Fibroblast of pulmonary artery (primary cell): ENCODE data around the gene ZNF362.

Experiments used
- DNase-seq: peaks from one replicate; pipeline ENCODE4 v3.0.0-alpha.2; 2010; ENCODE audit warnings: low read depth
- H3K4me3 ChIP-seq: replicated peaks from 2 replicates; pipeline ENCODE4 v1.5.1; 2011; ENCODE audit warnings: low read depth, mild to moderate bottlenecking, control low read depth, low read length, moderate library complexity
- CTCF ChIP-seq: IDR thresholded peaks from 2 replicates; pipeline ENCODE4 v1.5.1; 2011; ENCODE audit warnings: mild to moderate bottlenecking, control low read depth, low read length, inconsistent platforms; ENCODE audit errors: missing control alignments

Gene ZNF362, protein sequence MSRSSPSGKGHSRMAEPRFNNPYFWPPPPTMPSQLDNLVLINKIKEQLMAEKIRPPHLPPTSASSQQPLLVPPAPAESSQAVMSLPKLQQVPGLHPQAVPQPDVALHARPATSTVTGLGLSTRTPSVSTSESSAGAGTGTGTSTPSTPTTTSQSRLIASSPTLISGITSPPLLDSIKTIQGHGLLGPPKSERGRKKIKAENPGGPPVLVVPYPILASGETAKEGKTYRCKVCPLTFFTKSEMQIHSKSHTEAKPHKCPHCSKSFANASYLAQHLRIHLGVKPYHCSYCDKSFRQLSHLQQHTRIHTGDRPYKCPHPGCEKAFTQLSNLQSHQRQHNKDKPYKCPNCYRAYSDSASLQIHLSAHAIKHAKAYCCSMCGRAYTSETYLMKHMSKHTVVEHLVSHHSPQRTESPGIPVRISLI

GRCh38 chr1:33256471-33257206, at the start of gene ZNF362:
TSS of gene ZNF362 (plus strand) at chr1:33256492. CDS start at chr1:33270575, 14,083 bp downstream.
- peak within 1 kb of the TSS; percentile 82 for H3K4me3 ChIP-seq
- DNase-seq, result peak; percentile 73
- no peak for TF ChIP-seq CTCF

DNA sequence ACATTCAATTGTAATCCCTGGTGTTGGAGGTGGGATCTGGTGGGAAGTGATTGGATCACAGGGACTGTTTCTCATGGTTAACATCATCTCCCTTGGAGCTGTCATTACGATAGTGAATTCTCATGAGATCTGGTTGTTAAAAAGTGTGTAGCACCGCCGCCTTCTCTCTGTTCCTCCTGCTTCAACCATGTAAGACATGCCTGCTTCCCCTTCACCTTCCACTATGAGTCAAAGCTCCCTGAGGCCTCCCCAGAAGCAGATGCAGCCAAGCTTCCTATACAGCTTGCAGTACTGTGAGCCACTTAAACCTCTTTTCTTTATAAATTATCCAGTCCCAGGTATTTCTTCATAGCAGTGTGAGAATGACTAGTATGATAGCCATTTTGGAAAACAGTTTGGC, 44.3 kb upstream of the ZNF362 start:
- no peak for TF ChIP-seq CTCF

GRCh38 chr1:33219886-33220661, 36.2 kb upstream of the ZNF362 start:
- no peak for TF ChIP-seq CTCF
- DNase-seq, result no peak
- H3K4me3 ChIP-seq, result no peak overlapping the region

More for the DNA sequence above, 44.3 kb upstream of the ZNF362 start:
- no peak for DNase-seq
- no peak overlapping the region for H3K4me3 ChIP-seq

DNA sequence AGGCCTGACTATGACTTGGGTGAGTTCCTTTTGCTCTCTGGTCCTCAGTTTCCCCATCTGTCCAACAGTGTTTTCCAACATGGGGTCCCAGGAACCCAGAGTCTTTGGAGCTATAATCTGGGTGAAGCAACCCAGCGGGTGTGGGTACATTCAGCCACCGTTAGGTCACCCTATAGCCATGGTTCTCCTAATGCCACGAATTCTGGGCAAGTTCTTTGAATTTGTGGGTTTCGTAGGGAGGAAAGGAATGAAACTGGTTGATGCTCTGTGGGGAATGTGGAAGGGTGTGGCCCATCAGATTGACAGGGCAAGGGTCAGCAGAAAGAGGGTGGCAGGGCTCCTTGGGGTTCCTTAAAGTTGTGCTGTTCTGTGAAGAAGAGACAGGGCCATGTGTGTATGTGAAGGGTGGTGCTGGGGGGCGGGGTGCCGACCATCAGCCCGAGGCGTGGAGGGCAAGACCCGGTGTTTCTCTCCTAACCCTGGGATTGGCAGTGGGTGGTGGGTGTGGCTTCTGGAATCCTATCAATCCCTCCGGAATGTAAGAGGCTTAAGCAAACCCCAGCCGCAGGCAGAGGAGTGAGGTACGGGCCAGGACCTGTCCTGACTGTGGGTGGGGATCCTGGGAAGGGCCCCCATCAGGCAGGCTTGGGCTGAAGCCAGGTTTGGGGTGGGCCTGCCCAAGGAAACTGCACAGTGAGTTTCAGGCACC, 35.5 kb upstream of the ZNF362 start:
- no peak for TF ChIP-seq CTCF
- H3K4me3 ChIP-seq, result no peak overlapping the region
- no peak for DNase-seq

DNA sequence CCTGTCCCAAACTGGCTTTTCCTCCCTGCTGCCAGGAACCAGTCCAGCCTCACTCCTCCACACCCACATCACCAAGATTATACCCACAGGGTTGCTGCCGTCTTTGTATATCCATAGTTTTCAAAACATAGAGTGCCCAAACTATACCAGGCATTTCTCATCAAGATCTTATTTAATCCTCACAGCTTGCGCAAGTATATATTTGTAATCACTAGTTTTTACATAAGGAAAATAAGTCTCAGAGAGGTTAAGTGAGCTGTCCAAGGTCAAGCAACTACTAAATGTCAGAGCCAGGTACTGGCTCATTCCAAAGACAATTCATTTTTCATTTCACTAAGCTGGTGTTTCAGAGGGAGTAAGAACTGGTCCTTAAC, 34.9 kb upstream of the ZNF362 start:
- DNase-seq, result no peak
- no peak overlapping the region for H3K4me3 ChIP-seq
- no peak for TF ChIP-seq CTCF

DNA sequence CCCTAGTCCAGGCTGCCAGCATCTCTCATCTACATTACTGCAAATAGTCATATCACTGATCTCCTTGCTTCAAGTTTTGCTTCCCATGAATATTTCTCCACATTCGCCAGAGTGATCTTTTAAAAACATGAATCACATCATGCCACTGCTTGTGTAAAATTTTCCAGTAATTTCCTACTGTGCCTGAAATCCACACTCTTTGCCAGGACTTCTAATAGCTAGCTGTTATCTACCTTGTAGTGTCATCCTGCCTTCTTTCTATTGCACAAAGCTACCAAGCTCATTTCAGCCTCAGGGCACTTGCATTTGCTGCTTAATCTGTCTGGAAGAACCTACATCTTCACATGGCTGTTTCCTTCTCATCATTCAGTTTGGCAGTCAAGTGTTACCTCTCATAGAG, 33.9 kb upstream of the ZNF362 start:
- no peak for DNase-seq
- TF ChIP-seq CTCF, result no peak
- no peak overlapping the region for H3K4me3 ChIP-seq
